Vagina (tissue), 2 donors: Measurements from ENCODE around the gene GMCL2. TPM values are rescaled to one million over a fixed set of nuclear protein-coding genes. Genes with fewer than 3 reads are reported as not detected.
A peak's percentile ranks its signal among the peaks of the same experiment; 100 is the strongest.

Experiments used
- DNase-seq, 2 donors: peaks; one replicate each; pipeline ENCODE4 v3.0.0-alpha.2; 2017; ENCODE audit errors: extremely low spot score in 2 of 2
- H3K27ac ChIP-seq: fragments of 200-600 bp; sonication (generic); one replicate; pipeline ENCODE4 v1.5.1; 2019
- H3K27me3 ChIP-seq: fragments of 200-600 bp; sonication (generic); one replicate; pipeline ENCODE4 v1.5.1; 2019
- H3K36me3 ChIP-seq, 2 donors: fragments of 200-600 bp; sonication (generic); one replicate each; pipeline ENCODE4 v1.5.1; 2017 to 2019
- H3K4me1 ChIP-seq: fragments of 200-600 bp; sonication (generic); one replicate; pipeline ENCODE4 v1.5.1; 2019
- H3K4me3 ChIP-seq, 2 donors: fragments of 200-600 bp; sonication (generic); 1 replicate in 1 of 2; 2 replicates in 1 of 2; pipeline ENCODE4 v1.5.1; 2016 to 2019
- H3K9me3 ChIP-seq: fragments of 200-600 bp; sonication (generic); one replicate; pipeline ENCODE4 v1.5.1; 2019
- CTCF ChIP-seq, 3 experiments: fragments of 450-650 bp in 2 of 3; fragments of 200-600 bp in 1 of 3; sonication (generic) in 1 of 3; IDR thresholded peaks; one replicate each; pipeline ENCODE4 v1.5.1; 2017 to 2019; ENCODE audit warnings: antibody characterized with exemption in 3 of 3, mild to moderate bottlenecking in 2 of 3, moderate library complexity in 2 of 3
- POLR2A ChIP-seq, 2 donors: fragments of 450-650 bp; IDR thresholded peaks; one replicate each; pipeline ENCODE4 v1.6.1; 2017; ENCODE audit warnings: antibody characterized with exemption in 2 of 2, mild to moderate bottlenecking in 2 of 2, moderate library complexity in 2 of 2
- POLR2AphosphoS5 ChIP-seq, 2 donors: sonication (generic); formaldehyde crosslinking; IDR thresholded peaks; one replicate each; pipeline ENCODE4 v1.9.0; 2017; ENCODE audit warnings: antibody characterized with exemption in 2 of 2, mild to moderate bottlenecking in 2 of 2, low read depth in 1 of 2; ENCODE audit not compliant: insufficient read depth in 1 of 2
- intact Hi-C: fragments of 100-400 bp; cut with DNase I; formaldehyde crosslinking; loops from one replicate; pipeline ENCODE4 v1.15.1; 2023
- total RNA-seq: library from RNA; depleted of rRNA; stranded (reverse); fragments of >200 nt; gene quantifications from one replicate; pipeline ENCODE4 v1.2.3, GENCODE V29; 2016

GMCL2 gene
- total RNA-seq, 1 donor from 2014 or later: not detected

- TF ChIP-seq CTCF (IDR thresholded peaks at IDR 0.05): no peak
- Histone ChIP-seq H3K27ac (peak overlapping the region; percentile 77), H3K4me3 (no peak overlapping the region), H3K27me3 (no peaks in the 10 kb centered on the region), H3K4me1 (peaks cover 39% of the 10 kb centered on the region), H3K36me3 (peaks cover 4 to 61% of the 10 kb centered on the region in 2 donors), H3K9me3 (no peaks in the 10 kb centered on the region)
- DNase-seq: no peak
- intact Hi-C loops: no loop called here
Observed at GRCh38 chr5:178207183-178207916, 20.2 kb upstream of the GMCL2 start.

- H3K27me3 ChIP-seq: no peaks in the 10 kb centered on the region
- peak overlapping the region; percentile 59 to 93 for H3K4me3 ChIP-seq
- H3K9me3 ChIP-seq: no peaks in the 10 kb centered on the region
- peaks cover 4 to 52% of the 10 kb centered on the region in 2 donors for H3K36me3 ChIP-seq
- intact Hi-C loops: no loop called here
- no peak for TF ChIP-seq POLR2A (IDR thresholded peaks at IDR 0.05)
- TF ChIP-seq POLR2AphosphoS5 (IDR thresholded peaks at IDR 0.05; ENCODE audit: insufficient read depth in 1 of 2, low read depth in 1 of 2): no peak
- no peak for TF ChIP-seq CTCF (IDR thresholded peaks at IDR 0.05)
- peaks cover 39% of the 10 kb centered on the region for H3K4me1 ChIP-seq
- peak overlapping the region; percentile 77 for H3K27ac ChIP-seq
- DNase-seq: no peak
Observed at GRCh38 chr5:178206166-178207101, 19.3 kb upstream of the GMCL2 start.

- H3K27ac ChIP-seq: peak overlapping the region; percentile 77
- peak overlapping the region; percentile 59 to 93 for H3K4me3 ChIP-seq
- peaks cover 42% of the 10 kb centered on the region for H3K4me1 ChIP-seq
- TF ChIP-seq POLR2A (IDR thresholded peaks at IDR 0.05): no peak
- no peak for TF ChIP-seq POLR2AphosphoS5 (IDR thresholded peaks at IDR 0.05; ENCODE audit: insufficient read depth in 1 of 2, low read depth in 1 of 2)
- no peak for TF ChIP-seq CTCF (IDR thresholded peaks at IDR 0.05)
- H3K27me3 ChIP-seq: no peaks in the 10 kb centered on the region
- no peaks in the 10 kb centered on the region for H3K9me3 ChIP-seq
- no peak for DNase-seq
- H3K36me3 ChIP-seq: peaks cover 4 to 44% of the 10 kb centered on the region in 2 donors
- intact Hi-C loops: loop anchor here (2.0 kb wide), 1 partner anchor 25 kb away; no protein-coding TSS in a partner anchor
Observed at GRCh38 chr5:178205749-178206047, 18.5 kb upstream of the GMCL2 start.

GRCh38 chr5:178204935-178205748, 18.0 kb upstream of the GMCL2 start:
- Histone ChIP-seq H3K27me3 (no peaks in the 10 kb centered on the region), H3K4me1 (peaks cover 45% of the 10 kb centered on the region), H3K27ac (peak overlapping the region; percentile 77), H3K9me3 (no peaks in the 10 kb centered on the region), H3K4me3 (peak overlapping the region; percentile 59 to 93), H3K36me3 (peaks cover 4 to 39% of the 10 kb centered on the region in 2 donors)
- intact Hi-C loops: loop anchor here (2.0 kb wide), 1 partner anchor 26 kb away; no protein-coding TSS in a partner anchor
- no peak for TF ChIP-seq CTCF (IDR thresholded peaks at IDR 0.05)
- TF ChIP-seq POLR2AphosphoS5 (IDR thresholded peaks at IDR 0.05; ENCODE audit: insufficient read depth in 1 of 2, low read depth in 1 of 2): peak in 1 of 2 donors; percentile 46
- TF ChIP-seq POLR2A (IDR thresholded peaks at IDR 0.05): peak in 1 of 2 donors; percentile 40
- no peak for DNase-seq
